Heart left ventricle (tissue), 16 donors: Measurements from ENCODE around the gene STEAP1B. TPM values are rescaled to one million over a fixed set of nuclear protein-coding genes. Genes with fewer than 3 reads are reported as not detected.
A peak's percentile ranks its signal among the peaks of the same experiment; 100 is the strongest.
"Not testable (repeated sequence)": the region's sequence is repeated elsewhere in the genome, so short reads cannot be mapped to it uniquely, and the experiment has no call there.

ENCODE experiments used
- ATAC-seq, 4 donors: fragments of 200-7000 bp; cut with Tn5 transposase; one replicate each; pipeline ENCODE4 v1.9.1; 2020 to 2022; ENCODE audit warnings: moderate library complexity in 4 of 4, mild to moderate bottlenecking in 3 of 4, moderate number of reproducible peaks in 1 of 4
- DNase-seq, 5 donors: peaks; one replicate each; pipeline ENCODE4 v3.0.0-alpha.2; 2020
- H3K27ac ChIP-seq, 12 donors: fragments of 200-600 bp; sonication (generic) in 4 of 12; one replicate each; pipeline versions ENCODE4 v1.5.0 to v1.8.0; 2016 to 2022; ENCODE audit warnings: mild to moderate bottlenecking in 2 of 12
- H3K27me3 ChIP-seq, 9 donors: fragments of 200-600 bp; sonication (generic) in 2 of 9; one replicate each; pipeline versions ENCODE4 v1.5.1 to v1.8.0; 2016 to 2022; ENCODE audit warnings: mild to moderate bottlenecking in 3 of 9
- H3K36me3 ChIP-seq, 9 donors: fragments of 200-600 bp; sonication (generic) in 2 of 9; one replicate each; pipeline versions ENCODE4 v1.5.0 to v1.8.0; 2018 to 2022; ENCODE audit warnings: mild to moderate bottlenecking in 2 of 9
- H3K4me1 ChIP-seq, 12 donors: fragments of 200-600 bp; sonication (generic) in 4 of 12; one replicate each; pipeline versions ENCODE4 v1.5.0 to v1.8.0; 2016 to 2022; ENCODE audit warnings: mild to moderate bottlenecking in 3 of 12
- H3K4me3 ChIP-seq, 12 donors: fragments of 200-600 bp; sonication (generic) in 4 of 12; one replicate each; pipeline versions ENCODE4 v1.5.0 to v1.8.0; 2017 to 2022; ENCODE audit warnings: mild to moderate bottlenecking in 9 of 12, moderate library complexity in 4 of 12
- H3K9me3 ChIP-seq, 12 donors: fragments of 200-600 bp; sonication (generic) in 4 of 12; one replicate each; pipeline versions ENCODE4 v1.5.0 to v1.8.0; 2016 to 2022; ENCODE audit warnings: mild to moderate bottlenecking in 1 of 12
- CTCF ChIP-seq, 12 donors: fragments of 200-600 bp; sonication (generic) in 4 of 12; IDR thresholded peaks; one replicate each; pipeline versions ENCODE4 v1.5.0 to v1.8.0; 2018 to 2022; ENCODE audit warnings: antibody characterized with exemption in 12 of 12, mild to moderate bottlenecking in 5 of 12
- POLR2A ChIP-seq, 2 donors: fragments of 450-650 bp; IDR thresholded peaks; one replicate each; pipeline ENCODE4 v1.6.1; 2017; ENCODE audit warnings: antibody characterized with exemption in 2 of 2, mild to moderate bottlenecking in 2 of 2, moderate library complexity in 2 of 2
- WGBS, 4 donors: extraction: QIAGEN DNeasy Blood & Tissue Kit in 2 of 4; methylation state at CpG; one replicate each; pipeline versions ENCODE4 v1.1.5 to v1.1.7; 2013 to 2018; 5-methylcytosine and 5-hydroxymethylcytosine counted together
- intact Hi-C, 10 donors: fragments of 100-400 bp; cut with DNase I; formaldehyde crosslinking; loops; one replicate each; pipeline versions ENCODE4 v1.11.1 to v1.14.2; 2022
- polyA plus RNA-seq, 2 donors: library from polyadenylated mRNA; stranded (reverse); fragments of 200-250 nt; gene quantifications; one replicate each; pipeline ENCODE4 v1.2.3, GENCODE V29; 2013
- total RNA-seq, 9 donors: library from RNA; depleted of rRNA in 2 of 9; stranded (reverse); fragments of >200 nt in 2 of 9; fragmentation: NEBNext Ultra II Directional in 3 of 9; extraction: Animal tissue kit (Norgen Biotek cat#: 25700) in 3 of 9; gene quantifications; one replicate each; pipeline versions ENCODE4 v1.1.0 to v1.2.4, GENCODE V29; 2016 to 2023
- donor health status: ischemic (EF 13 %, LVEDD 7.1; RV severe dilation, severe dysfunction).
- donor health status: healthy with polysubstance abuse.
- donor health status: DM: no; HTN: yes; CAD: no.
- donor health status: DM: no; HTN: no; CAD: no.
- donor health status: ischemic (EF 25% LVEDD 6.9; RV normal size, moderate dysfunction).
- donor health status: ischemic (EF 25% LVEDD 5.7; RV mildly dilated, moderate dysfunction).
- donor health status: healthy.
- donor health status: DM: yes; HTN: yes; CAD: no.
- donor health status: ischemic (EF 35%, LVEDD 5.7; RV mildly dilated, moderate dysfunction).
- donor health status: nonischemic (EF 11% LVEDD 7.7; RV severe dilation, severe dysfunction).
- donor health status: DM: yes; HTN: yes; CAD: no.
- donor health status: PGD.
- donor health status: ischemic (EF 29% LVEDD 5.4; RV normal size, mild dysfunction).
- donor health status: nonischemic (EF 23%, LVEDD 6.1; RV moderate dilation, normal function).

Gene STEAP1B
- total and polyA plus RNA-seq, 11 donors = 0.26 to 1.7 (median 0.51) TPM; not detected in 2

- no peak overlapping the region for H3K4me3 ChIP-seq
- peaks cover 0 to 8% (median 0%) of the 10 kb centered on the region in 12 donors for H3K4me1 ChIP-seq
- H3K27me3 ChIP-seq = no peaks in the 10 kb centered on the region
- no peak for TF ChIP-seq POLR2A (IDR thresholded peaks at IDR 0.05)
- no peak for TF ChIP-seq CTCF (IDR thresholded peaks at IDR 0.05)
- H3K9me3 ChIP-seq = peaks cover 0 to 3% (median 0%) of the 10 kb centered on the region in 12 donors
- no peaks in the 10 kb centered on the region for H3K36me3 ChIP-seq
- H3K27ac ChIP-seq = peak overlapping the region in 4 of 12 donors; percentile 6 to 63 (median 33)
- intact Hi-C loops = no loop called here
- DNase-seq (peak in 4 of 5 donors; percentile 31 to 62 (median 46)), ATAC-seq (peak; percentile 51 to 96 (median 82))
- 51 to 73% (median 64%) methylated on average over 10 to 11 of the region's 11 CpGs for WGBS, 4 donors
Observed at GRCh38 chr7:22433710-22434460, 66.1 kb downstream of the STEAP1B start.

GRCh38 chr7:22433165-22433700, 66.8 kb downstream of the STEAP1B start:
- H3K4me3 ChIP-seq, H3K9me3 ChIP-seq, DNase-seq, H3K27me3 ChIP-seq, H3K4me1 ChIP-seq, ATAC-seq, intact Hi-C loops, H3K36me3 ChIP-seq: not testable (repeated sequence)
- peak overlapping the region in 5 of 12 donors; percentile 6 to 63 (median 37) for H3K27ac ChIP-seq
- WGBS, 4 donors = 92 to 96% (median 95%) methylated on average over 2 of the region's 2 CpGs

GRCh38 chr7:22432203-22432718, 67.7 kb downstream of the STEAP1B start:
- Histone ChIP-seq H3K27me3 (no peaks in the 10 kb centered on the region), H3K9me3 (no peaks in the 10 kb centered on the region), H3K4me3 (no peak overlapping the region), H3K27ac (peak overlapping the region in 3 of 12 donors; percentile 9 to 44 (median 24)), H3K4me1 (peaks cover 0 to 8% (median 0%) of the 10 kb centered on the region in 12 donors), H3K36me3 (no peaks in the 10 kb centered on the region)
- 95 to 98% (median 97%) methylated on average over 3 of the region's 3 CpGs for WGBS, 4 donors
- no peak for ATAC-seq
- no peak for DNase-seq
- intact Hi-C loops = no loop called here
- TF ChIP-seq CTCF (IDR thresholded peaks at IDR 0.05) = no peak
- no peak for TF ChIP-seq POLR2A (IDR thresholded peaks at IDR 0.05)

GRCh38 chr7:22430457-22430856, 69.5 kb downstream of the STEAP1B start:
- H3K36me3 ChIP-seq = no peaks in the 10 kb centered on the region
- no peaks in the 10 kb centered on the region for H3K9me3 ChIP-seq
- H3K4me3 ChIP-seq = no peak overlapping the region
- ATAC-seq = no peak
- no peaks in the 10 kb centered on the region for H3K27me3 ChIP-seq
- intact Hi-C loops = no loop called here
- WGBS, 4 donors = 68 to 79% (median 77%) methylated on average over 5 of the region's 5 CpGs
- TF ChIP-seq POLR2A (IDR thresholded peaks at IDR 0.05) = no peak
- no peak for TF ChIP-seq CTCF (IDR thresholded peaks at IDR 0.05)
- DNase-seq = no peak
- peaks cover 0 to 8% (median 0%) of the 10 kb centered on the region in 12 donors for H3K4me1 ChIP-seq
- no peak overlapping the region for H3K27ac ChIP-seq
